ENCODE data around the gene MICALL1.

DNA sequence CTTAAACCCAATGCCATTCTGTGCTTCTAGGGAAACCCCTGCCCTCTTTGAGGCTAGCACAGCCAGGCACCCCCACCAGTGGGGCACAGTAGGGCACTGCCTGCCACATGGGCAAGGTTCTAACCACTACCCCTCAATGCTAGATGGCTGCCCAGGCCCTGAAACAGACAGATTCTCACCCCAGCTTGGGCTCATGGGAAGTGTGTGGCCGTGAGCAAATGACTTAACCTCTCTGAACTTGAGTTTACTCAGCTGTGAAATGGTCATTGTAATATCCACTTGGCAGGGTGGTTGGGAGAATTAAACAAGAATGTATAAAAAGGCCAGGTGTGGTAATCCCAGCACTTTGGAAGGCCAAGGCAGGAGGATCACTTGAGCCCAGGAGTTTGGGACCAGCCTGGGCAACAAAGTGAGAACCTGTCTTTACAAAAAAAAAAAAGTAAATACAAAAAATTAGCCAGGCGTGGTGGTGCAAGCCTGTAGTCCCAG is 24.9 kb downstream of the MICALL1 start:
- TF ChIP-seq EZH2 (IDR thresholded peaks at IDR 0.05) (no peak), CTCF (IDR thresholded peaks at IDR 0.05) (no peak), EZH2phosphoT487 (IDR thresholded peaks at IDR 0.05) (no peak)
